GM12878 (cell line): ENCODE data around the gene MCCD1. TPM values are rescaled to one million over a fixed set of nuclear protein-coding genes. Genes with fewer than 3 reads are reported as not detected.

Experiments
- ATAC-seq: fragments of 200-7000 bp; cut with Tn5 transposase; 3 replicates; pipeline ENCODE4 v1.9.1; 2020; ENCODE audit warnings: mild to moderate bottlenecking, moderate library complexity
- BruUV-seq: library from RNA; stranded (reverse); fragments of 400-500 nt; replicated peaks from 2 replicates; lab custom pipeline; 2021; lab: Mats Ljungman, UMichigan
- CTCF ChIA-PET: fragments of 300-600 bp; sonication (Branson Sonifier 250); formaldehyde crosslinking; extraction: SDS; loops from one replicate; lab custom pipeline; 2021; ENCODE audit warnings: inconsistent platforms; lab: Yijun Ruan, JAX
- POLR2A ChIA-PET: fragments of 350-600 bp; formaldehyde crosslinking; extraction: SDS; loops from one replicate; lab custom pipeline; 2021; ENCODE audit warnings: inconsistent platforms; lab: Charles Lee
- RAD21 ChIA-PET: fragments of 300-600 bp; sonication (Branson Sonifier 250); formaldehyde crosslinking; loops from one replicate; lab custom pipeline; 2023; ENCODE audit warnings: antibody characterized with exemption; ENCODE audit not compliant: unreplicated experiment; lab: Charles Lee
- SMC1A ChIA-PET: fragments of 300-600 bp; sonication (Branson Sonifier 250); formaldehyde crosslinking; loops from one replicate; lab custom pipeline; 2023; ENCODE audit not compliant: unreplicated experiment, uncharacterized antibody; lab: Charles Lee
- DNase-seq: peaks from one replicate; pipeline ENCODE4 v3.0.0-alpha.2; 2011; ENCODE audit warnings: low read depth, low spot score
- FAIRE-seq: peaks from 3 replicates; lab custom pipeline; 2011; peaks lifted over from hg19 to GRCh38; lab: Jason Lieb, UNC
- H2AFZ ChIP-seq: 2 replicates; pipeline ENCODE4 v1.6.0; 2011; ENCODE audit warnings: low read depth, low read length, control low read depth; ENCODE audit not compliant: control insufficient read depth
- H3K27ac ChIP-seq: 2 replicates; pipeline ENCODE4 v1.5.1; 2011; ENCODE audit warnings: control low read depth; ENCODE audit not compliant: control insufficient read depth, insufficient read depth
- H3K27me3 ChIP-seq, 2 experiments: replicated peaks in 1 of 2; 2 replicates each; pipeline versions ENCODE4 v1.6.0 to v1.6.1; 2011; ENCODE audit warnings: low read length in 1 of 2; ENCODE audit not compliant: control insufficient read depth in 2 of 2, insufficient read depth in 2 of 2
- H3K36me3 ChIP-seq, 2 experiments: 2 replicates each; pipeline ENCODE4 v1.5.1; 2011; ENCODE audit warnings: low read length in 1 of 2; ENCODE audit not compliant: control insufficient read depth in 2 of 2, insufficient read depth in 2 of 2
- H3K4me1 ChIP-seq: 2 replicates; pipeline ENCODE4 v1.6.1; 2011; ENCODE audit warnings: mild to moderate bottlenecking, low read length, moderate library complexity, mixed read lengths; ENCODE audit not compliant: control insufficient read depth, insufficient read depth
- H3K4me2 ChIP-seq: 2 replicates; pipeline ENCODE4 v1.6.0; 2011; ENCODE audit warnings: control low read depth; ENCODE audit not compliant: control insufficient read depth, insufficient read depth
- H3K4me3 ChIP-seq: fragments of 200-600 bp; sonication (generic); 2 replicates; pipeline ENCODE4 v1.5.1; 2016
- H3K79me2 ChIP-seq: 2 replicates; pipeline ENCODE4 v1.6.0; 2011; ENCODE audit warnings: low read length; ENCODE audit not compliant: control insufficient read depth, insufficient read depth
- H3K9ac ChIP-seq: 2 replicates; pipeline ENCODE4 v1.8.0; 2011; ENCODE audit warnings: low read length, control low read depth, mixed read lengths; ENCODE audit not compliant: control insufficient read depth, insufficient read depth
- H3K9me3 ChIP-seq: replicated peaks from 3 replicates; pipeline ENCODE4 v1.5.1; 2011; ENCODE audit warnings: mild to moderate bottlenecking, low read length; ENCODE audit not compliant: control insufficient read depth, insufficient read depth
- H4K20me1 ChIP-seq: 2 replicates; pipeline ENCODE4 v1.6.0; 2011; ENCODE audit not compliant: control insufficient read depth, insufficient read depth
- BCL11A ChIP-seq: IDR thresholded peaks from 2 replicates; pipeline ENCODE4 v1.6.1; 2011; ENCODE audit warnings: low read depth, low read length
- BCL3 ChIP-seq: IDR thresholded peaks from 2 replicates; pipeline ENCODE4 v1.6.1; 2011; ENCODE audit warnings: borderline replicate concordance, low read depth, mild to moderate bottlenecking, moderate library complexity, low read length; ENCODE audit not compliant: insufficient read depth, poor library complexity, severe bottlenecking
- BRCA1 ChIP-seq: IDR thresholded peaks from 2 replicates; pipeline ENCODE4 v1.6.1; 2011; ENCODE audit warnings: low read depth, low read length, improper control_type of control experiment
- CHD2 ChIP-seq: IDR thresholded peaks from 2 replicates; pipeline ENCODE4 v1.6.1; 2011; ENCODE audit warnings: low read depth, low read length, improper control_type of control experiment, borderline replicate concordance
- CHD4 ChIP-seq: fragments of 200-600 bp; sonication (generic); IDR thresholded peaks from 2 replicates; pipeline ENCODE4 v1.6.1; 2016; ENCODE audit warnings: mild to moderate bottlenecking
- CREB1 ChIP-seq: IDR thresholded peaks from 2 replicates; pipeline ENCODE4 v1.6.1; 2012; ENCODE audit warnings: low read depth, mild to moderate bottlenecking, inconsistent platforms
- CREM ChIP-seq: IDR thresholded peaks from 2 replicates; pipeline ENCODE4 v1.6.1; 2014; ENCODE audit warnings: antibody characterized with exemption, low read depth
- EED ChIP-seq: sonication (generic); IDR thresholded peaks from 2 replicates; pipeline ENCODE4 v1.6.1; 2016; ENCODE audit warnings: antibody characterized with exemption, low read depth
- GATAD2B ChIP-seq: fragments of 450-650 bp; conservative IDR thresholded peaks from 2 replicates; pipeline ENCODE4 v1.6.1; 2017; ENCODE audit warnings: low read depth, mild to moderate bottlenecking, moderate library complexity
- JUND ChIP-seq: IDR thresholded peaks from 2 replicates; pipeline ENCODE4 v1.6.1; 2012; ENCODE audit warnings: low read depth, mild to moderate bottlenecking, low read length, improper control_type of control experiment, moderate library complexity
- KAT2A ChIP-seq: conservative IDR thresholded peaks from 2 replicates; pipeline ENCODE4 v1.6.1; 2011; ENCODE audit warnings: low read depth, low read length; ENCODE audit not compliant: control insufficient read depth
- NFIC ChIP-seq: IDR thresholded peaks from 2 replicates; pipeline ENCODE4 v1.6.1; 2012; ENCODE audit warnings: low read depth, mild to moderate bottlenecking, inconsistent platforms, low read length, moderate library complexity
- PAX5 ChIP-seq: IDR thresholded peaks from 2 replicates; pipeline ENCODE4 v1.6.1; 2011; ENCODE audit warnings: low read depth, low read length, borderline replicate concordance
- POLR2AphosphoS5 ChIP-seq: IDR thresholded peaks from 2 replicates; pipeline ENCODE4 v1.6.1; 2011; ENCODE audit warnings: mild to moderate bottlenecking, low read length, inconsistent platforms
- POU2F2 ChIP-seq: IDR thresholded peaks from 3 replicates; pipeline ENCODE4 v1.6.1; 2011; ENCODE audit warnings: low read depth, mild to moderate bottlenecking, low read length, borderline replicate concordance
- SIX5 ChIP-seq: IDR thresholded peaks from 2 replicates; pipeline ENCODE4 v1.6.1; 2011; ENCODE audit warnings: mild to moderate bottlenecking, low read depth, low read length, moderate library complexity; ENCODE audit not compliant: severe bottlenecking
- WGBS: methylation state at CpG from one replicate; pipeline ENCODE4 v1.1.6; 2016; ENCODE audit warnings: low lambda C conversion rate; ENCODE audit not compliant: insufficient replicate concordance, insufficient coverage; ENCODE audit errors: missing lambda C conversion rate; 5-methylcytosine and 5-hydroxymethylcytosine counted together
- in situ Hi-C: fragments of 300-500 bp; cut with MboI; formaldehyde crosslinking; loops from 9 replicates; pipeline ENCODE4 v1.14.3; 2018; ENCODE audit warnings: mixed read lengths
- intact Hi-C: fragments of 100-400 bp; cut with micrococcal nuclease; formaldehyde crosslinking; loops from one replicate; pipeline ENCODE4 v1.14.2; 2022; ENCODE audit not compliant: unreplicated experiment
- polyA plus RNA-seq, 11 experiments: library from polyadenylated mRNA; depleted of rRNA in 4 of 11; unstranded in 6 of 11; stranded (reverse) in 5 of 11; fragments of >200 nt; fragmentation: Nextera tagmentation in 4 of 11; fragmentation: Illumina TruSeq in 1 of 11; extraction: Ambion mirVana in 4 of 11; extraction: Trizol in 1 of 11; gene quantifications; 1 replicate in 1 of 11; 2 replicates in 10 of 11; pipeline versions ENCODE4 v1.2.1 to v1.2.3, GENCODE V29; 2011 to 2016; ENCODE audit warnings: inconsistent platforms in 2 of 11, missing spikeins in 2 of 11, low read depth in 1 of 11
- total RNA-seq, 4 experiments: library from RNA; depleted of rRNA in 3 of 4; stranded (reverse); fragments of >200 nt in 3 of 4; fragmentation: Illumina TruSeq in 1 of 4; extraction: Trizol in 1 of 4; gene quantifications; 2 replicates each; pipeline versions ENCODE4 v1.2.1 to v1.2.3, GENCODE V29; 2013 to 2021
- TF ChIP-seq, protein P1 (sequence below): IDR thresholded peaks from 2 replicates; pipeline ENCODE4 v1.6.1; 2012; ENCODE audit warnings: low read depth, low read length, improper control_type of control experiment
- TF ChIP-seq, protein P2 (sequence below): fragments of 450-650 bp; IDR thresholded peaks from 2 replicates; pipeline ENCODE4 v1.6.1; 2017; ENCODE audit warnings: mild to moderate bottlenecking, low read depth, inconsistent platforms; ENCODE audit not compliant: poor library complexity, severe bottlenecking

Gene MCCD1
- total and polyA plus RNA-seq, 10 of the 15 experiments (the other 5 are each of a cell fraction or from before 2014, with no cell fraction given): not detected

- ChIA-PET SMC1A (interaction anchor here (0.9 to 34.7 kb wide), 5 partner anchors 9 to 63 kb away, joined by 3 to 1989 read pairs (median 5); partner anchors contain the start of genes LST1, LTA, LTB and NCR3), RAD21 (interaction anchor here (0.6 to 15.9 kb wide), 5 partner anchors 10 to 37 kb away, joined by 4 to 620 read pairs (median 62); partner anchors contain the start of genes ATP6V1G2, DDX39B, LST1 and LTA), POLR2A (interaction anchor here (1.0 to 9.1 kb wide), 7 partner anchors 10 to 57 kb away, joined by 4 to 255 read pairs (median 8); partner anchors contain the start of genes DDX39B, LTB, NCR3 and TNF), CTCF (interaction anchor here (0.6 to 34.8 kb wide), 6 partner anchors 9 to 1286 kb away, joined by 3 to 2098 read pairs (median 12); partner anchors contain the start of genes LST1, LTA, LTB and MDC1)
- Histone ChIP-seq H3K79me2 (peaks cover 16% of the 10 kb centered on the region), H3K4me2 (peak overlapping the region; percentile 94), H3K4me3 (peak overlapping the region; percentile 55), H3K4me1 (peaks cover 76% of the 10 kb centered on the region), H3K36me3 (peaks cover 0 to 8% of the 10 kb centered on the region in 2 experiments; a peak in 2 of 4 replicates), H2AFZ (no peak overlapping the region), H3K27me3 (no peaks in the 10 kb centered on the region), H3K9ac (peak overlapping the region; percentile 84), H4K20me1 (no peaks in the 10 kb centered on the region), H3K27ac (peak overlapping the region; percentile 99), H3K9me3 (no peaks in the 10 kb centered on the region)
- peak; percentile 67 for ATAC-seq
- intact Hi-C loops (loop anchor here (2.0 kb wide), 1 partner anchor 22 kb away; no protein-coding TSS in a partner anchor), in situ Hi-C loops (loop anchor here (25.0 kb wide), 2 partner anchors 1053 to 1403 kb away; partner anchors contain the start of genes BRD2 and HLA-DMA)
- WGBS: under 1% methylated on average over 14 of the region's 14 CpGs
- FAIRE-seq: peak; percentile 80
- peak; percentile 87 for DNase-seq
- TSS peak; percentile 94 for BruUV-seq
- TF ChIP-seq CHD4: no peak
- peak; percentile 79; the same call in 1 of the 2 replicates for TF ChIP-seq JUND
- no peak for TF ChIP-seq KAT2A
- TF ChIP-seq BCL3: peak; percentile 78
- peak; percentile 86 for TF ChIP-seq GATAD2B
- TF ChIP-seq EED: peak; percentile 99
- TF ChIP-seq BCL11A: peak; percentile 91
- TF ChIP-seq BRCA1: no peak
- peak; percentile 84 for TF ChIP-seq CREB1
- peak; percentile 92; the same call in 1 of the 2 replicates for TF ChIP-seq CREM
- TF ChIP-seq, protein P1, sequence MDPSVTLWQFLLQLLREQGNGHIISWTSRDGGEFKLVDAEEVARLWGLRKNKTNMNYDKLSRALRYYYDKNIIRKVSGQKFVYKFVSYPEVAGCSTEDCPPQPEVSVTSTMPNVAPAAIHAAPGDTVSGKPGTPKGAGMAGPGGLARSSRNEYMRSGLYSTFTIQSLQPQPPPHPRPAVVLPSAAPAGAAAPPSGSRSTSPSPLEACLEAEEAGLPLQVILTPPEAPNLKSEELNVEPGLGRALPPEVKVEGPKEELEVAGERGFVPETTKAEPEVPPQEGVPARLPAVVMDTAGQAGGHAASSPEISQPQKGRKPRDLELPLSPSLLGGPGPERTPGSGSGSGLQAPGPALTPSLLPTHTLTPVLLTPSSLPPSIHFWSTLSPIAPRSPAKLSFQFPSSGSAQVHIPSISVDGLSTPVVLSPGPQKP: no peak
- TF ChIP-seq CHD2: peak; percentile 94
- no peak for TF ChIP-seq SIX5
- TF ChIP-seq, protein P2, sequence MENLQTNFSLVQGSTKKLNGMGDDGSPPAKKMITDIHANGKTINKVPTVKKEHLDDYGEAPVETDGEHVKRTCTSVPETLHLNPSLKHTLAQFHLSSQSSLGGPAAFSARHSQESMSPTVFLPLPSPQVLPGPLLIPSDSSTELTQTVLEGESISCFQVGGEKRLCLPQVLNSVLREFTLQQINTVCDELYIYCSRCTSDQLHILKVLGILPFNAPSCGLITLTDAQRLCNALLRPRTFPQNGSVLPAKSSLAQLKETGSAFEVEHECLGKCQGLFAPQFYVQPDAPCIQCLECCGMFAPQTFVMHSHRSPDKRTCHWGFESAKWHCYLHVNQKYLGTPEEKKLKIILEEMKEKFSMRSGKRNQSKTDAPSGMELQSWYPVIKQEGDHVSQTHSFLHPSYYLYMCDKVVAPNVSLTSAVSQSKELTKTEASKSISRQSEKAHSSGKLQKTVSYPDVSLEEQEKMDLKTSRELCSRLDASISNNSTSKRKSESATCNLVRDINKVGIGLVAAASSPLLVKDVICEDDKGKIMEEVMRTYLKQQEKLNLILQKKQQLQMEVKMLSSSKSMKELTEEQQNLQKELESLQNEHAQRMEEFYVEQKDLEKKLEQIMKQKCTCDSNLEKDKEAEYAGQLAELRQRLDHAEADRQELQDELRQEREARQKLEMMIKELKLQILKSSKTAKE: peak; percentile 80
- peak; percentile 91 for TF ChIP-seq POLR2AphosphoS5
- TF ChIP-seq NFIC: peak; percentile 99
- peak; percentile 87 for TF ChIP-seq PAX5
- peak; percentile 76 for TF ChIP-seq POU2F2
These were observed 30.1 kb downstream of the MCCD1 start for GRCh38 chr6:31558631-31559500.
